Liver (tissue), 3 donors: ENCODE data around the gene SPP2.

Experiments used
- CTCF ChIP-seq: fragments of 150-350 bp; IDR thresholded peaks from 2 replicates; pipeline ENCODE4 v1.5.1; 2017; ENCODE audit warnings: improper control_type of control experiment, low read depth, low read length; ENCODE audit not compliant: missing input control
- SP1 ChIP-seq: IDR thresholded peaks from 2 replicates; pipeline ENCODE4 v1.6.1; 2018; ENCODE audit warnings: antibody characterized with exemption, mild to moderate bottlenecking
- TAF1 ChIP-seq: conservative IDR thresholded peaks from 2 replicates; pipeline ENCODE4 v1.6.1; 2016; ENCODE audit warnings: antibody characterized with exemption, mild to moderate bottlenecking
- YY1 ChIP-seq: IDR thresholded peaks from 2 replicates; pipeline ENCODE4 v1.6.1; 2016; ENCODE audit warnings: antibody characterized with exemption, mild to moderate bottlenecking
- donor health status: healthy.
- donor health status: healthy.

- TF ChIP-seq YY1 (no peak), TAF1 (no peak), CTCF (no peak), SP1 (no peak)
Observed at GRCh38 chr2:234003972-234004617, 46.4 kb upstream of the SPP2 start.
